A549 treated with GW870086 at 1 μM for 4 hours (cell line): ENCODE results near the gene TMEM196. TPM values are rescaled to one million over a fixed set of nuclear protein-coding genes. Genes with fewer than 3 reads are reported as not detected.

Source experiments
- total RNA-seq: library from RNA; stranded (reverse); fragments of 200-300 nt; extraction: Qiagen RNA extraction; gene quantifications from 5 replicates; pipeline ENCODE4 v1.2.3, GENCODE V29; 2022; ENCODE audit warnings: low read depth

The TMEM196 gene
- not detected in 5 replicates for total RNA-seq

DNA sequence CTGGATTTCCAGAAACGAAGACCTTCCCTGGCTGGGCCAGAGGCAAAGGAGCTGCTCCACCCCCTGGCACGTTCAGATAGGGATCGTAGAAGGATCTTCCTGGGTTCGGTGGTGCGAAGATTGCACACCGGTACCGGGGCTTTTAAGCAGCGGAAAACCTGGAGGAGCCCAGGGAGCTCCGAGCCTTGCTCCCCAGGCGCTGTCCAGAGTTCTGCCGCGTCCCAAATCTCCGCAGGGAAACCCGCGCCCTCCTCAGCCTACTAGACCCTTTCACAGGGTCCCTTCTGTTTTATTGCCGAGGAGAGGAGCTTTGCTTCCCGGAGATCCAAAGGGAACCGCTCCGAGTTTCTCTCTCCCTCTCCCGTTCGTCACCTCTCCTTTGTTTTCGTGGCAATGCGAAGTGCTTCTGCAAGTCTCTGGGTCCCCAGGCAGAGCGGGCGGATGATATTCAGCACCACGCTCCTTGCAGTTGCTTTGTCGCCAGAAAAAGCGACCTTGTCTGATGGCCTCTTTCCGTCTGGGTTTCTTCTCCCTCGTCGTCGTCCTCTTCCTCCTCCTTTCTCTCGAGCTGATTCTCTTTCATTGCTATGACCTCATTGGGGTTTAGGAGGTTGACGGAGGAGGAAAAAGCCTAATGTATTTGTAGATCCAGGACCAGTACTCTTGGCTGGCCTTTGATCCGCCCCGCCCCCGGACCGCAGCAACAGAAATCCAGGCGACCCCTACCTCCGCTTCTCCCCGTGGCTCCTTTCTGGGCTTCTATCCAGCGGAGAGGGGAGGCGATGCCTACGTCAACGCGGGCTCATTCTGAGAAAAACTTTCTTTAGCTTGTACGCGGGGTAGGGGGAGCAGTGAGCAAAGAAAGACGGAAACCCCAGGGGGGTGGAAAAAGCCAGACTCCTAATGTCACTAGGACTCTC is at the start of gene TMEM196:
TMEM196 (minus strand) TSS at position 777 of the 920 bp plus-strand sequence. CDS start 921 bp downstream, outside the sequence.

GRCh38 chr7:19708397-19709248 is 64.8 kb downstream of the TMEM196 start, which contains the start of gene POLR1F:
POLR1F (minus strand) TSS chr7:19709037; CDS start chr7:19709016, 21 bp downstream.

Other genes with a start within 250 kb of the TMEM196 start
- gene POLR1F, start 64.6 kb downstream of the TMEM196 start, total RNA-seq, result 13.0 to 17.5 TPM (median 14.7 TPM) in 5 replicates